Esophagus squamous epithelium (tissue), 4 donors: ENCODE data around the gene ZNF695.

Experiments
- CTCF ChIP-seq, 6 experiments: fragments of 450-650 bp in 4 of 6; fragments of 200-600 bp in 2 of 6; sonication (generic) in 2 of 6; IDR thresholded peaks; one replicate each; pipeline ENCODE4 v1.5.1; 2016 to 2019; ENCODE audit warnings: antibody characterized with exemption in 6 of 6, mild to moderate bottlenecking in 4 of 6, moderate library complexity in 4 of 6
- POLR2A ChIP-seq, 4 donors: fragments of 450-650 bp; IDR thresholded peaks; one replicate each; pipeline ENCODE4 v1.6.1; 2017; ENCODE audit warnings: antibody characterized with exemption in 4 of 4, mild to moderate bottlenecking in 4 of 4, moderate library complexity in 3 of 4

- TF ChIP-seq CTCF (IDR thresholded peaks at IDR 0.05) (no peak), POLR2A (IDR thresholded peaks at IDR 0.05) (no peak)
These were observed 60.6 kb downstream of the ZNF695 start for GRCh38 chr1:246947255-246947654.
